RWPE1 (cell line): ENCODE results near the gene TM4SF4.

Experiments used
- CTCF ChIA-PET: fragments of 350-600 bp; sonication (Branson Sonifier 250); formaldehyde crosslinking; extraction: SDS; loops from one replicate; lab custom pipeline; 2021; lab: Yijun Ruan, JAX
- POLR2A ChIA-PET: fragments of 400-600 bp; formaldehyde crosslinking; extraction: SDS; loops from one replicate; lab custom pipeline; 2020; ENCODE audit warnings: antibody characterized with exemption; ENCODE audit not compliant: low non-redundant PET; lab: Yijun Ruan, JAX
- DNase-seq: peaks from one replicate; pipeline ENCODE4 v3.0.0; 2012; ENCODE audit warnings: low spot score
- H3K27ac ChIP-seq: fragments of 450-650 bp; 2 replicates; pipeline ENCODE4 v1.5.1; 2017
- TF ChIP-seq, protein P1 (sequence below): fragments of 450-650 bp; conservative IDR thresholded peaks from 2 replicates; pipeline ENCODE4 v1.5.1; 2017; ENCODE audit warnings: low read depth, mild to moderate bottlenecking

The TM4SF4 gene

GRCh38 chr3:149466192-149466591, 8.3 kb upstream of the TM4SF4 start:
- TF ChIP-seq, protein P1, sequence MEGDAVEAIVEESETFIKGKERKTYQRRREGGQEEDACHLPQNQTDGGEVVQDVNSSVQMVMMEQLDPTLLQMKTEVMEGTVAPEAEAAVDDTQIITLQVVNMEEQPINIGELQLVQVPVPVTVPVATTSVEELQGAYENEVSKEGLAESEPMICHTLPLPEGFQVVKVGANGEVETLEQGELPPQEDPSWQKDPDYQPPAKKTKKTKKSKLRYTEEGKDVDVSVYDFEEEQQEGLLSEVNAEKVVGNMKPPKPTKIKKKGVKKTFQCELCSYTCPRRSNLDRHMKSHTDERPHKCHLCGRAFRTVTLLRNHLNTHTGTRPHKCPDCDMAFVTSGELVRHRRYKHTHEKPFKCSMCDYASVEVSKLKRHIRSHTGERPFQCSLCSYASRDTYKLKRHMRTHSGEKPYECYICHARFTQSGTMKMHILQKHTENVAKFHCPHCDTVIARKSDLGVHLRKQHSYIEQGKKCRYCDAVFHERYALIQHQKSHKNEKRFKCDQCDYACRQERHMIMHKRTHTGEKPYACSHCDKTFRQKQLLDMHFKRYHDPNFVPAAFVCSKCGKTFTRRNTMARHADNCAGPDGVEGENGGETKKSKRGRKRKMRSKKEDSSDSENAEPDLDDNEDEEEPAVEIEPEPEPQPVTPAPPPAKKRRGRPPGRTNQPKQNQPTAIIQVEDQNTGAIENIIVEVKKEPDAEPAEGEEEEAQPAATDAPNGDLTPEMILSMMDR: no peak
- peak; percentile 27 for DNase-seq
- CTCF ChIA-PET: no interaction called here
- no peak overlapping the region for H3K27ac ChIP-seq
- POLR2A ChIA-PET: no interaction called here

DNA sequence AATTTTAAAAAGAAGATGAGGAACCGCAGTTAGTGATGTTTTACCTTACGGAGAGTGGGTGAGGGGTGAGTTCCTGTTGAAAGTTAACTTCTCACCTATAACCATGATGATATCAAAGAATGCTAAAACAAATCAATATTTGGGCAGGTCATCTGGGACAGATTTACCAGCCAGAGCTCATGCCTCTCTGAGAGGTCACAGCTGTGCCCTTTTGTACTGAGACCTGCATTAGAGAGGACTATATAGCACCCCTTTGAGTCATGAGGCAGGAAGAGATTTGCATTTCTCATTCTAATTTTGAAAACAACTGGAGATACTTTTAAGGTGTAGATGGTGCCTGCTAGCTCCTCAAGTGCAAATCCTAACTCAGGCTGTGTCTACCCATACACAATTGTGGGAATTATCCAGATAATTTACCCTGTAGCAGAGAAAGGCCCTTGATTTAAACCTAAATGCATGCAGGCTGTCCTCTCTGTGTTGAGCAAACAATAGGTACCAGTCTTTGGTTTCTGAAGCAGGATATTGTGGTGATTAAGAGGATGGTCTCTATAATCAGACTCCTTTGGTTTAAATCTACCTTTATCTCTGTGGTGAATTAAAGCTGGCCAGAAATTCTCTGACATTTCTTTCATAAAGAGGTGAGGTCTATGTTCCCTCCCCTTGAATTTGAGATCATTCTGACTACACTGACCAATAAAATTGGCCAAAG, 5.8 kb upstream of the TM4SF4 start:
- TF ChIP-seq, protein P1: no peak
- no peak for DNase-seq
- ChIA-PET POLR2A (no interaction called here), CTCF (interaction anchor here (1.2 kb wide), 1 partner anchor 12 kb away, joined by 4 read pairs; no protein-coding TSS in a partner anchor)
- no peak overlapping the region for H3K27ac ChIP-seq

DNA sequence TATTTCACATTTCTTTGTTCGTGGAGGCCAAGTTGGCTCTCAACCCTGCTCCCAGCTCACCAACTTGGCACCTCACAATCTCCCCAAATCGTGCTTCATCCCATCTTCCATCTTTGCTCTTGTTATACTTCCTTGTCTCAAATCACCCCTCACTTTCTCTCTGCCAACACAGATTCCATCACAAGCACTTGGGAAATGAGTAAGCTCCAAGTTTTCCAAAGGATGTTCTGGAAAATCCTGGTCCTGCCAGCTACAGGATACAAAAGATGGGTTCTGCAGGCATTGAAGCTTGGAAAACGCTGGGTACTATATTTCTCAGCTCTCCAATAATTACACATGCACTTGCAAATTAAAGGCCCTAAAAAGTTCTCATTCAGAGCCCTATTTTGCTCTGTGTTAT, 4.1 kb upstream of the TM4SF4 start:
- CTCF ChIA-PET: no interaction called here
- DNase-seq: no peak
- TF ChIP-seq, protein P1: no peak
- POLR2A ChIA-PET: no interaction called here
- H3K27ac ChIP-seq: no peak overlapping the region

GRCh38 chr3:149472030-149472797, 2.3 kb upstream of the TM4SF4 start:
- ChIA-PET POLR2A (no interaction called here), CTCF (no interaction called here)
- TF ChIP-seq, protein P1: no peak
- no peak overlapping the region for H3K27ac ChIP-seq
- DNase-seq: no peak

- POLR2A ChIA-PET: no interaction called here
- peak; percentile 74 for DNase-seq
- TF ChIP-seq, protein P1: no peak
- no peak overlapping the region for H3K27ac ChIP-seq
- CTCF ChIA-PET: interaction anchor here (0.7 to 1.6 kb wide), 4 partner anchors 12 to 298 kb away, joined by 3 to 6 read pairs (median 4); no protein-coding TSS in a partner anchor
Observed at GRCh38 chr3:149473357-149474249, 894 bp upstream of the TM4SF4 start.
